ENCODE data around the gene VCX.
"Not testable (repeated sequence)": the region's sequence is repeated elsewhere in the genome, so short reads cannot be mapped to it uniquely, and the experiment has no call there.

DNA sequence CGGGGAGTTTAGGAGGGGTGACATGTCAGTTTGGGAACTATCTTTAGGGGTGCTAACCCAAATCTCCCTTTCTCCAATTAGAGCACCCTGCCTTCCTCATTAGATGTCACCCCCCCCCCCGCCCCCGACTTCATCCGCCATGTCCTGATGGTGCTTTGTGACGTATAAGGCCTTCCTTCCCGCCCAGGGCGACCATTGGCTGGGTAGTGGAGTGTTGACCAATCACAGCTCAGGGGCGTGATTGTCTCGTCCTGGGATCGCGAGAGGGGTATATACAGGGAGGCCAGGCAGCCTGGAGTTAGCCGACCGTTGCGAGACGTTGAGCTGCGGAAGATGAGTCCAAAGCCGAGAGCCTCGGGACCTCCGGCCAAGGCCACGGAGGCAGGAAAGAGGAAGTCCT is at the start of gene VCX:
- TF ChIP-seq ZNF530 (CRISPR knock-in tag; IDR thresholded peaks at IDR 0.05; ENCODE audit: low read depth); ZNF607 (CRISPR knock-in tag; IDR thresholded peaks at IDR 0.05; ENCODE audit: borderline replicate concordance); CHD4 (IDR thresholded peaks at IDR 0.05; ENCODE audit: borderline replicate concordance, low read length); SIN3A (IDR thresholded peaks at IDR 0.05; ENCODE audit: borderline replicate concordance, low read depth, low read length); CBX5 (CRISPR knock-in tag; IDR thresholded peaks at IDR 0.05; ENCODE audit: borderline replicate concordance); POLR2A (IDR thresholded peaks at IDR 0.05; ENCODE audit: insufficient read depth in 1 of 2, low read depth in 2 of 2, low read length in 2 of 2); FOSL2 (CRISPR knock-in tag; IDR thresholded peaks at IDR 0.05); CEBPB (IDR thresholded peaks at IDR 0.05; ENCODE audit: borderline replicate concordance, low read depth, low read length); GLMP (CRISPR knock-in tag; IDR thresholded peaks at IDR 0.05; ENCODE audit: borderline replicate concordance); SP4 (CRISPR knock-in tag; IDR thresholded peaks at IDR 0.05): not testable (repeated sequence)
- TF ChIP-seq, protein P1, sequence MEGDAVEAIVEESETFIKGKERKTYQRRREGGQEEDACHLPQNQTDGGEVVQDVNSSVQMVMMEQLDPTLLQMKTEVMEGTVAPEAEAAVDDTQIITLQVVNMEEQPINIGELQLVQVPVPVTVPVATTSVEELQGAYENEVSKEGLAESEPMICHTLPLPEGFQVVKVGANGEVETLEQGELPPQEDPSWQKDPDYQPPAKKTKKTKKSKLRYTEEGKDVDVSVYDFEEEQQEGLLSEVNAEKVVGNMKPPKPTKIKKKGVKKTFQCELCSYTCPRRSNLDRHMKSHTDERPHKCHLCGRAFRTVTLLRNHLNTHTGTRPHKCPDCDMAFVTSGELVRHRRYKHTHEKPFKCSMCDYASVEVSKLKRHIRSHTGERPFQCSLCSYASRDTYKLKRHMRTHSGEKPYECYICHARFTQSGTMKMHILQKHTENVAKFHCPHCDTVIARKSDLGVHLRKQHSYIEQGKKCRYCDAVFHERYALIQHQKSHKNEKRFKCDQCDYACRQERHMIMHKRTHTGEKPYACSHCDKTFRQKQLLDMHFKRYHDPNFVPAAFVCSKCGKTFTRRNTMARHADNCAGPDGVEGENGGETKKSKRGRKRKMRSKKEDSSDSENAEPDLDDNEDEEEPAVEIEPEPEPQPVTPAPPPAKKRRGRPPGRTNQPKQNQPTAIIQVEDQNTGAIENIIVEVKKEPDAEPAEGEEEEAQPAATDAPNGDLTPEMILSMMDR (CRISPR knock-in tag; IDR thresholded peaks at IDR 0.05): not testable (repeated sequence)
- TF ChIP-seq, protein P2, sequence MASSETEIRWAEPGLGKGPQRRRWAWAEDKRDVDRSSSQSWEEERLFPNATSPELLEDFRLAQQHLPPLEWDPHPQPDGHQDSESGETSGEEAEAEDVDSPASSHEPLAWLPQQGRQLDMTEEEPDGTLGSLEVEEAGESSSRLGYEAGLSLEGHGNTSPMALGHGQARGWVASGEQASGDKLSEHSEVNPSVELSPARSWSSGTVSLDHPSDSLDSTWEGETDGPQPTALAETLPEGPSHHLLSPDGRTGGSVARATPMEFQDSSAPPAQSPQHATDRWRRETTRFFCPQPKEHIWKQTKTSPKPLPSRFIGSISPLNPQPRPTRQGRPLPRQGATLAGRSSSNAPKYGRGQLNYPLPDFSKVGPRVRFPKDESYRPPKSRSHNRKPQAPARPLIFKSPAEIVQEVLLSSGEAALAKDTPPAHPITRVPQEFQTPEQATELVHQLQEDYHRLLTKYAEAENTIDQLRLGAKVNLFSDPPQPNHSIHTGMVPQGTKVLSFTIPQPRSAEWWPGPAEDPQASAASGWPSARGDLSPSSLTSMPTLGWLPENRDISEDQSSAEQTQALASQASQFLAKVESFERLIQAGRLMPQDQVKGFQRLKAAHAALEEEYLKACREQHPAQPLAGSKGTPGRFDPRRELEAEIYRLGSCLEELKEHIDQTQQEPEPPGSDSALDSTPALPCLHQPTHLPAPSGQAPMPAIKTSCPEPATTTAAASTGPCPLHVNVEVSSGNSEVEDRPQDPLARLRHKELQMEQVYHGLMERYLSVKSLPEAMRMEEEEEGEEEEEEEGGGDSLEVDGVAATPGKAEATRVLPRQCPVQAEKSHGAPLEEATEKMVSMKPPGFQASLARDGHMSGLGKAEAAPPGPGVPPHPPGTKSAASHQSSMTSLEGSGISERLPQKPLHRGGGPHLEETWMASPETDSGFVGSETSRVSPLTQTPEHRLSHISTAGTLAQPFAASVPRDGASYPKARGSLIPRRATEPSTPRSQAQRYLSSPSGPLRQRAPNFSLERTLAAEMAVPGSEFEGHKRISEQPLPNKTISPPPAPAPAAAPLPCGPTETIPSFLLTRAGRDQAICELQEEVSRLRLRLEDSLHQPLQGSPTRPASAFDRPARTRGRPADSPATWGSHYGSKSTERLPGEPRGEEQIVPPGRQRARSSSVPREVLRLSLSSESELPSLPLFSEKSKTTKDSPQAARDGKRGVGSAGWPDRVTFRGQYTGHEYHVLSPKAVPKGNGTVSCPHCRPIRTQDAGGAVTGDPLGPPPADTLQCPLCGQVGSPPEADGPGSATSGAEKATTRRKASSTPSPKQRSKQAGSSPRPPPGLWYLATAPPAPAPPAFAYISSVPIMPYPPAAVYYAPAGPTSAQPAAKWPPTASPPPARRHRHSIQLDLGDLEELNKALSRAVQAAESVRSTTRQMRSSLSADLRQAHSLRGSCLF (CRISPR knock-in tag; IDR thresholded peaks at IDR 0.05; ENCODE audit: borderline replicate concordance): not testable (repeated sequence)
- TF ChIP-seq, protein P3, sequence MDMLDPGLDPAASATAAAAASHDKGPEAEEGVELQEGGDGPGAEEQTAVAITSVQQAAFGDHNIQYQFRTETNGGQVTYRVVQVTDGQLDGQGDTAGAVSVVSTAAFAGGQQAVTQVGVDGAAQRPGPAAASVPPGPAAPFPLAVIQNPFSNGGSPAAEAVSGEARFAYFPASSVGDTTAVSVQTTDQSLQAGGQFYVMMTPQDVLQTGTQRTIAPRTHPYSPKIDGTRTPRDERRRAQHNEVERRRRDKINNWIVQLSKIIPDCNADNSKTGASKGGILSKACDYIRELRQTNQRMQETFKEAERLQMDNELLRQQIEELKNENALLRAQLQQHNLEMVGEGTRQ (IDR thresholded peaks at IDR 0.05; ENCODE audit: low read depth, low read length): not testable (repeated sequence)
- TF ChIP-seq, protein P3 (CRISPR knock-in tag; IDR thresholded peaks at IDR 0.05; ENCODE audit: borderline replicate concordance): not testable (repeated sequence)
- TF ChIP-seq, protein P4, sequence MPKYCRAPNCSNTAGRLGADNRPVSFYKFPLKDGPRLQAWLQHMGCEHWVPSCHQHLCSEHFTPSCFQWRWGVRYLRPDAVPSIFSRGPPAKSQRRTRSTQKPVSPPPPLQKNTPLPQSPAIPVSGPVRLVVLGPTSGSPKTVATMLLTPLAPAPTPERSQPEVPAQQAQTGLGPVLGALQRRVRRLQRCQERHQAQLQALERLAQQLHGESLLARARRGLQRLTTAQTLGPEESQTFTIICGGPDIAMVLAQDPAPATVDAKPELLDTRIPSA (CRISPR knock-in tag; IDR thresholded peaks at IDR 0.05; ENCODE audit: borderline replicate concordance): not testable (repeated sequence)

Data from HepG2 (cell line).